GM21390 (cell line): ENCODE data around the gene TDRD1.
A peak's percentile ranks its signal among the peaks of the same experiment; 100 is the strongest.
"Not testable (repeated sequence)": the region's sequence is repeated elsewhere in the genome, so short reads cannot be mapped to it uniquely, and the experiment has no call there.

Experiments
- ATAC-seq: cut with Tn5 transposase; IDR thresholded peaks from one replicate; pipeline ENCODE4 v1.9.1; 2021; ENCODE audit not compliant: unreplicated experiment

Gene TDRD1

DNA sequence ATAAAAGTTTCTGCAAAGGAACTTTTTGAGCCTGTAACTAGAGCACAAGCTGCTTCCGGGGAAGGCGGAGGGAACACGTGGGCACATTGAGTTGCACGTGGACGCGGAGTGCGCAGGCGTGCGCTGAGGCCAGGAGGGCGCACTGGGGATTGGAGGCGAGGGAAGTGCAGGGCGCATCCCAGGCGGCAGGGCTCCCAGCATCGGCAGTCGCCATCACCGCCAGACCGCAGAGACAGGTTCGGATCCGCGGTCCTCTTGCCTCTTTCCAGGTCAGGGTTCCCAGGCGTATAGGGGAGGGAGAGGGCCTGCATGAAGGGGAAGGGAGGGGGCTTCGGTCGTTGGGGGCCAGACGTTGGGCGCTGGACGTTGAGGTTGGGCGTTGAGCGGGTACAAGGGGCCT is at the start of gene TDRD1:
TSS of gene TDRD1 (plus strand) at position 206 of the 400 bp plus-strand sequence. CDS start 8,479 bp downstream, outside the sequence.
- ATAC-seq = no peak

- peak; percentile 66 for ATAC-seq
Measured at GRCh38 chr10:114131094-114131493, 48.1 kb upstream of the TDRD1 start.

- ATAC-seq = no peak
Measured at GRCh38 chr10:114135476-114135875, 43.7 kb upstream of the TDRD1 start.

GRCh38 chr10:114138581-114138980 is 40.6 kb upstream of the TDRD1 start:
- no peak for ATAC-seq

DNA sequence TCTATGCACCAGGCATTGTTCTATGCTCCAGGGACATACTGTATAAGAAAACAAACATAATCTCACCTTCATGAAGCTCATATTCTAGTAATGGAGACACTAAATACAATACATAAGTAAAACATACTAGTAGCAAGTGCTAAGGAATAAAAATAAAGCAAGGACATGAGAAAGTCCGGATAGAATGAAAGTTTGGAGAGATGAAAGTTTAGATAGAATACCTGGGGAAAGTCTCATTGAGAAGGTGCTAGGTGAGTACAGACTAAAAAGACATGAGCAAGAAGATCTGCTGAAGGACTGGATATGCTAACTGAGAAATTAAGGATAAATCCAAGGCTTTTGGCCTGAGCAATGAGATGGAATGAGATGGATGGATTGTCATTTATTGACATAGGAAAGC is 39.1 kb upstream of the TDRD1 start:
- ATAC-seq = no peak

DNA sequence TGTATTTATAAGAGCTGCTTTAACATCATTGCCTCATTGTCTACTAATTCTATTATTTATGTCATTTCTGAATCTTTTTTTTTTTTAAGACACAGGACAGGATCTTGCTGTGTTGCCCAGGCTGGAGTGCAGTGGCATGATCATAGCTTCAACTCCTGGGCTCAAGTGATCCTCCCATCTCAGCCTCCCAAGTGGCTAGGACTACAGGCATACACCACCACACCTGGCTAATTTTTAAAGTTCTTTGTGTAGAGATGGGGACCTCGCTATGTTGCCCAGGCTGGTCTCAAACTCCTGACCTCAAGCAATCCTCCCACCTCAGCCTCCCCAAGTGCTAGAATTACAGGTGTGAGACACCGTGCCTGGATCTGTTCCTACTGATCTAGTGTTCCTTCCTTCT is 38.3 kb upstream of the TDRD1 start:
- ATAC-seq = not testable (repeated sequence)

- ATAC-seq = no peak
Measured at GRCh38 chr10:114142018-114142417, 37.1 kb upstream of the TDRD1 start.

DNA sequence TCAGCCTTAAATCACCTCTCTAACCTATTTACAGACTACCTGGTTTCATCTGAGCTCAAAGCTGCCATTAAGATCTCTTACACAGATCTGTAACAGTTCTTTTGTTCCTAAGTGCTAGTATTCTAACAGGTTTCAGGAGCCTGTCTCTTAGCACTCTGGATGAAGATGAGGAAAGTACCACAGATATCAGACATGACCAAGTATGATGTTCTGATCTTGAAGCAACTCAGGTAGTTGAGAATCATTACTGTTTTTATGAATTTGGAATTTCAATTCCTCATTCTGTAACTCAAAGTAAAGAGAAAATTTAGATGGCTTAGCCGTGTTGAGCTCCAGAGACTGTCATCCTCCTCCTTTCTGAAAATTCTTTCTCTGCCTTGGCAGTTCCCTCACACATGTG is 36.0 kb upstream of the TDRD1 start:
- ATAC-seq = no peak

- ATAC-seq = not testable (repeated sequence)
Measured at GRCh38 chr10:114149476-114149875, 29.7 kb upstream of the TDRD1 start.

DNA sequence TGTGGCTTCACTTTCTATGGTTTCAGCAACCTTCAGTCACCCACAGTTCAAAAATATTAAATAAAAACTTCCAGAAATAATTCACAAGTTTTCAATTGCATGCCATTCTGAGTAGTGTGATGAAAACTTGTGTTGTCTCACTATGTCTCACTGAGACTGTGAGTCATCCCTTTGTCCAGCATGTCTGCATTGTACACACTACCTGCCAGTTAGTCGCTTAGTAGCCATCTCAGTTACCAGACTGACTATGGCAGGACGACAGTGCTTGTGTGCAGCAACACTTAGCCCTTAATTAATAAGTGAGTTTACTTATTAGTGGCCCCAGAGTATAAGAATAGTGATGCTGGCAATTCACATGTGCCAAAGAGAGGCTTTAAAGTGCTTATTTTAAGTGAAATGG is 27.7 kb upstream of the TDRD1 start:
- ATAC-seq = no peak

DNA sequence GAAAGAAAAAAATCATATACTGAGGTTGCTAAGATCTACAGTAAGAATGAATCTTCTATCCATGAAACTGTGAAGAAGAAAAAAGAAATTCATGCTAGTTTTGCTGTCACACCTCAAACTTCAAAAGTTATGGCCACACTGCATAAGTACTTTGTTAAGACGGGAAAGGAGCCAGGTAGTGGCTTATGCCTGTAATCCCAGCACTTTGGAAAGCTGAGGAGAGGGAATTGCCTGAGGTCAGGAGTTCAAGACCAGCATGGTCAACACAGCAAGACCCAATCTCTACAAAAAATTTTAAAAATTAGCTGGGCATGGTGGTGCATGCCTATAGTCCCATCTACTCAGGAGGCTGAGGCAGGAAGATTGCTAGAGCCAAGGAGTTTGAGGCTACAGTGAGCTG is 27.3 kb upstream of the TDRD1 start:
- no peak for ATAC-seq

DNA sequence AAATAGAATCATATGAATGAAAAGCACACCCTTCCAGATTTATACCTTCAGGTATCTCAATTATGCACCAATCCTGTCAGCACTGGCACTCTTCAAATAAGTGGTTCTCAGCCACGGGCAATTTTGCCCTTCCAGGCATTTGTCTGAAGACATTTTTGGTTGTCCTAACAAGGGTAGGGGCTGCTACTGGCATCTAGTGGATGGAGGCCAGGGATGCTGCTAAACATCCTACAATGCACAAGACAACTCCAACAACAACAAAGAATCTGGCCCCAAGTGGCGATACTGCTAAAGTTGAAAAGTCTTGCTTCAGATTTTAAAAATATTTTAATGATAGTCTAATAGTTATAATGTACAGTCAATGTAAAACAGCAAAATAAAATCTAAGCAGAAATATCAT is 21.2 kb upstream of the TDRD1 start:
- no peak for ATAC-seq

DNA sequence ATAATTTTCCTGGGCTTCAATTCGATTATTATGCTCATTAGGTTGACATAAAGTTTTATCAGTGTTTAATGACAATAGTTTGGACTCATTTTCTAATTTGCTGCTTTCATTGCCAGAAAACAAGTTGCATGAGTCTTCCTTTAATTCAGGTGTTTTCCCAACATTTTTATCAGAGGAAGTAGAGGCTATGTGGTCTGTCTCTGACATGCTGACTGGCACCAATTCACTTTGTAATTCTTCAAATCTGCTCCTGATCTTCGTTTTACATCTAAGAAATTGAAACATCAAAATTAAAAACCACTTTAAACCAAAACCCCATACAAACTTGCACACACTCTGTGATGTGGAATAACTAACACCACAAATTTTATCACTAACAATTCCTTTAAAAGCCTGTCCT is 16.1 kb upstream of the TDRD1 start:
- no peak for ATAC-seq

DNA sequence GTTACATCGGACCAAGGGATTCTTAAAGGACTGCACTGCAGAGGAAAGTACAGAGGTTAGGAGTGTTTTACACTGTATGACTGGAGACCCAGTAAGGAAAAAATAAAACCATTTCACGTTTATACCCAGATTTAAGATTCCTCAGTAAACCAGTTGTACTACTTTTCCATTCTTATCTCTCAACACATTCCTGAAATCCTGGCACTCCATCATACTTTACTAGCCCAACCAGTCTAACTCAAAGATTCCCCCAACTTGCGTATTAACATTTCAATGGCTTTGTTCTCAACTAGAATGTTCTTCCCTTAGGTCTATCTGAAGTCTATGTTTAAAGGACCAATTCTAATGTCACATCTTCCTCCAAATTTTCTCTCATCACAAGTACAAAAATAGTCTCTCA is 13.1 kb upstream of the TDRD1 start:
- ATAC-seq = no peak

GRCh38 chr10:114166494-114166893 is 12.7 kb upstream of the TDRD1 start:
- no peak for ATAC-seq

DNA sequence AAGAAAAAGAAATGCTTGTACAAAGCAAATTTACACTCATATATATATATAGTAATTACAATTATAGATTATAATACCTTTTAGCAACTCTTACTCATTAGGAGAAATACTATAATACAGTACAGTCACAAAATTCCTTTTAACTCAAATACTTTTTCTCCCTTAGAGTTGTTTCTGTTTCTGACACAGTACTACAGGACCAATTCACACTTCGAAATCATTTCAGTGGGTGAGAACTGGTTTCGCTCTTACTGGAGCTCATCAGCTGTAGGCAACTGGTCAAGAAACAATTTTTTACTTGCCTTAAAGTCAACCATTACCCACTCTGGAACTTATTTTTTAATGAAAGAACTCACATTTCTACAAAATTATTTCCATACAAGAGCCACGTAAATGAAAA is 11.2 kb upstream of the TDRD1 start:
- no peak for ATAC-seq

GRCh38 chr10:114168450-114169009 is 10.6 kb upstream of the TDRD1 start:
- ATAC-seq = no peak

GRCh38 chr10:114172216-114172615 is 6.9 kb upstream of the TDRD1 start:
- ATAC-seq = no peak

GRCh38 chr10:114172776-114173602 is 6.2 kb upstream of the TDRD1 start:
- no peak for ATAC-seq

GRCh38 chr10:114173603-114173920 is 5.6 kb upstream of the TDRD1 start:
- ATAC-seq = peak; percentile 5

DNA sequence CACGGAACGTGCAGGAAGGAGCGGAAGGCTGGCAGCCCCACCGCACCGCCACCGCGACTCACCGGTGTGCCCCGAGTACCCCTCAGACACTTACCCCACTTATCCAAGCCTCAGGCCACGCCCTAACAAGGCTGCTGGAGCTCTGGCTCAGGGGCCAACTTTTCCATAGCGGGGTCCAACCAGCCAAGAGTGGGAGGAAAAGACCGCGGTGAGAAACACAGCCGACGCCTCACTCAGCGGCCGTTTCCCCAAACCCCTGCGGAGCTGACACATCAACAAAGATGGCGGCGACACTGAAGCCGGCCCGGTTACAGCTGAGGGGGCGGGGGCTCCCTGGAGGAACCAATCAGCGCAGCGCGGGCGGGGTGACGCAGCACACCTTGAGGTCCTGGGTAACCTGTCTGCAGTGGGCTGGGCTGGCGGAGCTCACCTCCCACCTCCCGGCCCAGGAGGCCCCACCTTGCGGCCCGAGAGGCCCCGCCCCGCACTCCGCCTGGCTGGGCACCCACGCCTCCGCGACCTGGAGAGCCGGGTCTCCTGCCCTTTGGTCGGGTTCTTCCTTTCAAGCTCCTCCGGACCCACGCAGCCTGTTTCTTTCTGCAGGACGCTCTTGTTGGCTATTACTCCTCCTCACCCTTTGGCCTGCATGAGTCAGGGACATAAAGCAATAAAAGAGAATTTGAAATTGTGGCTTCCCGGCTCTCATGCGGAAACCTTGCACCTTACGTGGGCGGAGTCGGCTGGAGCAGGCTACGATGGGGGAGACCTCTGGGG is 5.0 kb upstream of the TDRD1 start, which contains the start of gene CCDC186:
TSS of gene CCDC186 (minus strand) at position 283 of the 774 bp plus-strand sequence. CDS start 10,935 bp downstream, outside the sequence.
- ATAC-seq = peak; percentile 99

DNA sequence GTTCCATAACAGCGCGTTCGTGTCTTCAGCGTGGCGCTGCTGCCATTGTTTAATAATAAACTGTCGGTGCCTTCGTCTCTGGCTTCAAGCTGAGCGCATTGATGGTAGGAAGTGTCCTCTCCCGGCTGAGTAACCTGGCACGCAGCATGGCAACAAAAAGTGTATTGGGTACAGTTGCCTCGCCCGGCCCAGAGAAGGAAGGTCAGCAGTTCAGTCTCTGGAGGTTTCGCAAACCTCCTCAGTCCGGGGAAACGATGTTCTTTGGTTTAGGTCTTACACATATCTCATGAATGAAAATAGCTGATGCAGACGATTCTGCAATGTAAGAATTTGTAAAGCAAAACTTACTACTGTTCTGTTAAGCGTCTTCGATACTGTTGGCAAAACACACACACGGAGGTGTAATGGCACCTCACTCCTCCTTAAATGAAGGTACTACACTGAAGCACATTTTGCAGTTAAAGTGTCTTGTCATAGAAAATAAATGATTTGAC is 4.4 kb upstream of the TDRD1 start:
- ATAC-seq = peak; percentile 8
